ENCODE measurements around the gene KIF5B.

DNA sequence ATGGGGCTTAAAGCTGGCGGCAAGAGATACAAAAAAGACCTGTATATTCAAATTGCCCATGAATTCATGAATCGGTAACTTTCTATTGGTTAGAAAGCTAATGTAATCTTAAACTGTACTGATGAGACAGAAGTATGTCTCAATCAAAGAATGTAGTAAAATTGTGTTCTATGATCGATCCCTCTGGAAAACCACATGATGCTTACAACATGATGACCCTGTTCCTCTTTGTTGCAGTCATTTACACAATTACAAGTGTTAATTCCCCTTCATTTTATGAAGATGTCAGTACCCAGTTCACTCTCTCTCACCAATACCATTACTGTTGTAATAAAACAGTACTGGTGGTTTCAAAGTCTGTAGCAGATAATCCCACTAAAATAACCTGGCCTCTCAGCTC, 10.1 kb downstream of the KIF5B start:
- no peak for TF ChIP-seq POLR2A (conservative IDR thresholded peaks at IDR 0.05)
- TF ChIP-seq RNF219 (CRISPR knock-in tag; IDR thresholded peaks at IDR 0.05) = no peak
- TF ChIP-seq, protein P1, sequence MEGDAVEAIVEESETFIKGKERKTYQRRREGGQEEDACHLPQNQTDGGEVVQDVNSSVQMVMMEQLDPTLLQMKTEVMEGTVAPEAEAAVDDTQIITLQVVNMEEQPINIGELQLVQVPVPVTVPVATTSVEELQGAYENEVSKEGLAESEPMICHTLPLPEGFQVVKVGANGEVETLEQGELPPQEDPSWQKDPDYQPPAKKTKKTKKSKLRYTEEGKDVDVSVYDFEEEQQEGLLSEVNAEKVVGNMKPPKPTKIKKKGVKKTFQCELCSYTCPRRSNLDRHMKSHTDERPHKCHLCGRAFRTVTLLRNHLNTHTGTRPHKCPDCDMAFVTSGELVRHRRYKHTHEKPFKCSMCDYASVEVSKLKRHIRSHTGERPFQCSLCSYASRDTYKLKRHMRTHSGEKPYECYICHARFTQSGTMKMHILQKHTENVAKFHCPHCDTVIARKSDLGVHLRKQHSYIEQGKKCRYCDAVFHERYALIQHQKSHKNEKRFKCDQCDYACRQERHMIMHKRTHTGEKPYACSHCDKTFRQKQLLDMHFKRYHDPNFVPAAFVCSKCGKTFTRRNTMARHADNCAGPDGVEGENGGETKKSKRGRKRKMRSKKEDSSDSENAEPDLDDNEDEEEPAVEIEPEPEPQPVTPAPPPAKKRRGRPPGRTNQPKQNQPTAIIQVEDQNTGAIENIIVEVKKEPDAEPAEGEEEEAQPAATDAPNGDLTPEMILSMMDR (IDR thresholded peaks at IDR 0.05 in 2 of 3, conservative IDR thresholded peaks at IDR 0.05 in 1 of 3; ENCODE audit: insufficient read depth in 2 of 3, low read depth in 1 of 3, low read length in 3 of 3) = no peak
- TF ChIP-seq BHLHE40 (IDR thresholded peaks at IDR 0.05; ENCODE audit: low read length) = no peak
- TF ChIP-seq GATA2 (CRISPR knock-in tag; IDR thresholded peaks at IDR 0.05) = no peak
- no peak for TF ChIP-seq BCOR (IDR thresholded peaks at IDR 0.05)
- no peak for TF ChIP-seq POLR2AphosphoS5 (IDR thresholded peaks at IDR 0.05; ENCODE audit: control insufficient read depth, insufficient read depth, low read depth, low read length)
- TF ChIP-seq, protein P2, sequence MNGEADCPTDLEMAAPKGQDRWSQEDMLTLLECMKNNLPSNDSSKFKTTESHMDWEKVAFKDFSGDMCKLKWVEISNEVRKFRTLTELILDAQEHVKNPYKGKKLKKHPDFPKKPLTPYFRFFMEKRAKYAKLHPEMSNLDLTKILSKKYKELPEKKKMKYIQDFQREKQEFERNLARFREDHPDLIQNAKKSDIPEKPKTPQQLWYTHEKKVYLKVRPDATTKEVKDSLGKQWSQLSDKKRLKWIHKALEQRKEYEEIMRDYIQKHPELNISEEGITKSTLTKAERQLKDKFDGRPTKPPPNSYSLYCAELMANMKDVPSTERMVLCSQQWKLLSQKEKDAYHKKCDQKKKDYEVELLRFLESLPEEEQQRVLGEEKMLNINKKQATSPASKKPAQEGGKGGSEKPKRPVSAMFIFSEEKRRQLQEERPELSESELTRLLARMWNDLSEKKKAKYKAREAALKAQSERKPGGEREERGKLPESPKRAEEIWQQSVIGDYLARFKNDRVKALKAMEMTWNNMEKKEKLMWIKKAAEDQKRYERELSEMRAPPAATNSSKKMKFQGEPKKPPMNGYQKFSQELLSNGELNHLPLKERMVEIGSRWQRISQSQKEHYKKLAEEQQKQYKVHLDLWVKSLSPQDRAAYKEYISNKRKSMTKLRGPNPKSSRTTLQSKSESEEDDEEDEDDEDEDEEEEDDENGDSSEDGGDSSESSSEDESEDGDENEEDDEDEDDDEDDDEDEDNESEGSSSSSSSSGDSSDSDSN (IDR thresholded peaks at IDR 0.05; ENCODE audit: borderline replicate concordance in 1 of 2, low read depth in 2 of 2, low read length in 2 of 2) = no peak
- TF ChIP-seq SREBF1 (IDR thresholded peaks at IDR 0.05; ENCODE audit: borderline replicate concordance, low read depth, low read length) = no peak
- TF ChIP-seq XRCC5 (IDR thresholded peaks at IDR 0.05; ENCODE audit: low read depth, low read length) = no peak
- no peak for TF ChIP-seq GMEB1 (CRISPR knock-in tag; IDR thresholded peaks at IDR 0.05)

All from K562 (cell line).